HEK293 (cell line): ENCODE data around the gene CEP72.

Experiments
- CTCF ChIA-PET: fragments of 350-600 bp; formaldehyde crosslinking; extraction: SDS; loops from one replicate; lab custom pipeline; 2021; ENCODE audit warnings: antibody characterized with exemption; lab: Yijun Ruan, JAX
- POLR2A ChIA-PET: fragments of 300-600 bp; formaldehyde crosslinking; extraction: SDS; loops from one replicate; lab custom pipeline; 2020; ENCODE audit warnings: antibody characterized with exemption, inconsistent platforms; lab: Yijun Ruan, JAX
- H3K27ac ChIP-seq: fragments of 200-500 bp; sonication (Bioruptor generic); 2 replicates; pipeline ENCODE4 v1.5.1; 2014; ENCODE audit warnings: low read depth, low read length, control low read depth, inconsistent platforms; ENCODE audit errors: extremely low read depth
- H3K36me3 ChIP-seq, 2 experiments: fragments of 200-500 bp in 1 of 2; sonication (Bioruptor generic) in 1 of 2; 1 replicate in 1 of 2; 2 replicates in 1 of 2; pipeline ENCODE4 v1.5.1; 2014 to 2017; ENCODE audit warnings: inconsistent platforms in 2 of 2, low read length in 2 of 2; ENCODE audit not compliant: control insufficient read depth in 2 of 2, insufficient read depth in 1 of 2
- H3K4me1 ChIP-seq: fragments of 200-500 bp; sonication (Bioruptor generic); 2 replicates; pipeline ENCODE4 v1.5.1; 2014; ENCODE audit warnings: mild to moderate bottlenecking, low read length, inconsistent platforms; ENCODE audit not compliant: control insufficient read depth, insufficient read depth
- H3K4me3 ChIP-seq: 2 replicates; pipeline ENCODE4 v1.5.1; 2011; ENCODE audit warnings: low read depth, mild to moderate bottlenecking, control low read depth, low read length, moderate library complexity
- H3K9me3 ChIP-seq: fragments of 200-500 bp; sonication (Bioruptor generic); 2 replicates; pipeline ENCODE4 v1.5.1; 2014; ENCODE audit warnings: low read depth, low read length, inconsistent platforms; ENCODE audit not compliant: control insufficient read depth, insufficient read depth
- PRDM2 ChIP-seq: fragments of 450-650 bp; formaldehyde crosslinking; IDR thresholded peaks from 2 replicates; pipeline ENCODE4 v1.5.1; 2016; ENCODE audit warnings: missing biosample characterization, missing genetic modification characterization, borderline replicate concordance
- SALL2 ChIP-seq: fragments of 450-650 bp; formaldehyde crosslinking; IDR thresholded peaks from 2 replicates; pipeline ENCODE4 v1.5.0; 2017; ENCODE audit warnings: missing biosample characterization, mild to moderate bottlenecking, missing genetic modification characterization, borderline replicate concordance
- SP2 ChIP-seq: fragments of 450-650 bp; formaldehyde crosslinking; IDR thresholded peaks from 2 replicates; pipeline ENCODE4 v1.5.1; 2016; ENCODE audit warnings: missing biosample characterization, missing genetic modification characterization
- ZBTB17 ChIP-seq: fragments of 450-650 bp; formaldehyde crosslinking; IDR thresholded peaks from 2 replicates; pipeline ENCODE4 v1.5.1; 2016; ENCODE audit warnings: missing biosample characterization, missing genetic modification characterization
- ZFP41 ChIP-seq: fragments of 450-650 bp; formaldehyde crosslinking; IDR thresholded peaks from 2 replicates; pipeline ENCODE4 v1.5.1; 2016; ENCODE audit warnings: missing biosample characterization, missing genetic modification characterization, borderline replicate concordance
- ZNF184 ChIP-seq: fragments of 450-650 bp; IDR thresholded peaks from 2 replicates; pipeline ENCODE4 v1.5.1; 2018; ENCODE audit warnings: missing biosample characterization, mild to moderate bottlenecking, missing genetic modification characterization
- ZNF248 ChIP-seq: fragments of 450-650 bp; formaldehyde crosslinking; IDR thresholded peaks from 2 replicates; pipeline ENCODE4 v1.5.1; 2017; ENCODE audit warnings: missing biosample characterization, missing genetic modification characterization
- ZNF488 ChIP-seq: fragments of 450-650 bp; formaldehyde crosslinking; IDR thresholded peaks from 2 replicates; pipeline ENCODE4 v1.5.1; 2016; ENCODE audit warnings: missing biosample characterization, missing genetic modification characterization
- ZNF521 ChIP-seq: fragments of 450-650 bp; formaldehyde crosslinking; IDR thresholded peaks from 2 replicates; pipeline ENCODE4 v1.5.1; 2017; ENCODE audit warnings: missing biosample characterization, mild to moderate bottlenecking, missing genetic modification characterization
- ZNF660 ChIP-seq: fragments of 450-650 bp; IDR thresholded peaks from 2 replicates; pipeline ENCODE4 v1.5.1; 2018; ENCODE audit warnings: missing biosample characterization, mild to moderate bottlenecking, missing genetic modification characterization
- ZNF768 ChIP-seq: fragments of 450-650 bp; formaldehyde crosslinking; IDR thresholded peaks from 2 replicates; pipeline ENCODE4 v1.5.1; 2018; ENCODE audit warnings: missing biosample characterization, mild to moderate bottlenecking, missing genetic modification characterization
- ZNF792 ChIP-seq: fragments of 450-650 bp; formaldehyde crosslinking; IDR thresholded peaks from 2 replicates; pipeline ENCODE4 v1.5.1; 2016; ENCODE audit warnings: missing biosample characterization, missing genetic modification characterization
- TF ChIP-seq, protein P1 (sequence below): fragments of 450-650 bp; formaldehyde crosslinking; IDR thresholded peaks from 2 replicates; pipeline ENCODE4 v1.5.1; 2016; ENCODE audit warnings: missing biosample characterization, missing genetic modification characterization
- TF ChIP-seq, protein P2 (sequence below): fragments of 450-650 bp; formaldehyde crosslinking; IDR thresholded peaks from 2 replicates; pipeline ENCODE4 v1.5.1; 2017; ENCODE audit warnings: missing biosample characterization, missing genetic modification characterization

The CEP72 gene

DNA sequence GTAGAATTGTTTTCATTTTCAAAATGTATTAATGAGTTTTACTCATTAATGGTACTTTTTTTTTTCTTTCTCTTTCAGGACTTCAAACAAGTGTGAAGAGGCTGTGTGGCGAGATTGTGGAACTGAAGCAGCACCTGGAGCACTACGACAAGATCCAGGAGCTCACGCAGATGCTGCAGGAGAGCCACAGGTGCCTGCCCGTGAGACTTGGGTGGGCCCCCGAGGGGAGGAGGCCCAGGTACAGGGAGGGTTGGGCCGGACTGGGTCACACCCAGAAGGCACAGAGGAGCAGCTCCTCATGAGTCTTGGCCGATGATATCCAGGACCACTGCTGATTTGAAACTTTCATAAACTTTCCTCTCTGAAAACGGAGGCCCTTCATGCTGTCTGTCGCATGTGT lies 35.6 kb downstream of the CEP72 start:
- peaks cover 32 to 83% of the 10 kb centered on the region in 2 experiments for H3K36me3 ChIP-seq
- CTCF ChIA-PET: no interaction called here

GRCh38 chr5:651296-652022 lies 39.3 kb downstream of the CEP72 start:
- ChIA-PET POLR2A (no interaction called here), CTCF (no interaction called here)
- Histone ChIP-seq H3K27ac (no peak overlapping the region), H3K4me1 (no peaks in the 10 kb centered on the region), H3K4me3 (no peak overlapping the region), H3K9me3 (no peaks in the 10 kb centered on the region), H3K36me3 (peaks cover 33 to 78% of the 10 kb centered on the region in 2 experiments)
- no peak for TF ChIP-seq ZNF248 (tag by site-specific recombination)
- TF ChIP-seq PRDM2 (tag by site-specific recombination): no peak
- TF ChIP-seq ZNF184 (tag by site-specific recombination): no peak
- TF ChIP-seq, protein P1, sequence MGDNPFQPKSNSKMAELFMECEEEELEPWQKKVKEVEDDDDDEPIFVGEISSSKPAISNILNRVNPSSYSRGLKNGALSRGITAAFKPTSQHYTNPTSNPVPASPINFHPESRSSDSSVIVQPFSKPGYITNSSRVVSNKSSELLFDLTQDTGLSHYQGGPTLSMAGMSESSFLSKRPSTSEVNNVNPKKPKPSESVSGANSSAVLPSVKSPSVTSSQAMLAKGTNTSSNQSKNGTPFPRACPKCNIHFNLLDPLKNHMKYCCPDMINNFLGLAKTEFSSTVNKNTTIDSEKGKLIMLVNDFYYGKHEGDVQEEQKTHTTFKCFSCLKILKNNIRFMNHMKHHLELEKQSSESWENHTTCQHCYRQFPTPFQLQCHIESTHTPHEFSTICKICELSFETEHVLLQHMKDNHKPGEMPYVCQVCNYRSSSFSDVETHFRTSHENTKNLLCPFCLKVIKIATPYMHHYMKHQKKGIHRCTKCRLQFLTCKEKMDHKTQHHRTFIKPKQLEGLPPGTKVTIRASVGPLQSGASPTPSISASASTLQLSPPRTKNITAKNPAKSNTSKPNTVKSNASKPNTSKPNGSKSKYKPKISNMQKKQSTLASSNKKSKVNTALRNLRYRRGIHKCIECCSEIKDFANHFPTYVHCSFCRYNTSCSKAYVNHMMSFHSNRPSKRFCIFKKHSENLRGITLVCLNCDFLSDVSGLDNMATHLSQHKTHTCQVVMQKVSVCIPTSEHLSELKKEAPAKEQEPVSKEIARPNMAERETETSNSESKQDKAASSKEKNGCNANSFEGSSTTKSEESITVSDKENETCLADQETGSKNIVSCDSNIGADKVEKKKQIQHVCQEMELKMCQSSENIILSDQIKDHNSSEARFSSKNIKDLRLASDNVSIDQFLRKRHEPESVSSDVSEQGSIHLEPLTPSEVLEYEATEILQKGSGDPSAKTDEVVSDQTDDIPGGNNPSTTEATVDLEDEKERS: no peak
- no peak for TF ChIP-seq SP2 (tag by site-specific recombination)
- no peak for TF ChIP-seq ZBTB17 (tag by site-specific recombination)
- TF ChIP-seq, protein P2, sequence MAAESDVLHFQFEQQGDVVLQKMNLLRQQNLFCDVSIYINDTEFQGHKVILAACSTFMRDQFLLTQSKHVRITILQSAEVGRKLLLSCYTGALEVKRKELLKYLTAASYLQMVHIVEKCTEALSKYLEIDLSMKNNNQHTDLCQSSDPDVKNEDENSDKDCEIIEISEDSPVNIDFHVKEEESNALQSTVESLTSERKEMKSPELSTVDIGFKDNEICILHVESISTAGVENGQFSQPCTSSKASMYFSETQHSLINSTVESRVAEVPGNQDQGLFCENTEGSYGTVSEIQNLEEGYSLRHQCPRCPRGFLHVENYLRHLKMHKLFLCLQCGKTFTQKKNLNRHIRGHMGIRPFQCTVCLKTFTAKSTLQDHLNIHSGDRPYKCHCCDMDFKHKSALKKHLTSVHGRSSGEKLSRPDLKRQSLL (tag by site-specific recombination): no peak
- TF ChIP-seq SALL2 (tag by site-specific recombination): no peak
- TF ChIP-seq ZNF521 (tag by site-specific recombination): no peak
- TF ChIP-seq ZNF792 (tag by site-specific recombination): no peak

More for the DNA sequence above, 35.6 kb downstream of the CEP72 start:
- TF ChIP-seq ZNF768 (tag by site-specific recombination): no peak
- no peak for TF ChIP-seq ZFP41 (tag by site-specific recombination)
- TF ChIP-seq ZNF488 (tag by site-specific recombination): no peak
- TF ChIP-seq ZNF660: no peak
- Histone ChIP-seq H3K27ac (no peak overlapping the region), H3K9me3 (no peaks in the 10 kb centered on the region), H3K4me3 (no peak overlapping the region), H3K4me1 (no peaks in the 10 kb centered on the region)
- POLR2A ChIA-PET: no interaction called here
